Measurements from ENCODE around the gene MUC6.

GRCh38 chr11:1055109-1055703 lies 18.7 kb upstream of the MUC6 start:
- TF ChIP-seq TAF1 (IDR thresholded peaks at IDR 0.05; ENCODE audit: low read depth) (no peak), EGR1 (IDR thresholded peaks at IDR 0.05) (no peak)

All from Ishikawa (cell line).